Measurements from ENCODE around the gene PRR3. TPM values are rescaled to one million over a fixed set of nuclear protein-coding genes. Genes with fewer than 3 reads are reported as not detected.

Gene PRR3
- total and polyA plus RNA-seq, 2 experiments from 2014 or later = 10.9 to 15.2 TPM

DNA sequence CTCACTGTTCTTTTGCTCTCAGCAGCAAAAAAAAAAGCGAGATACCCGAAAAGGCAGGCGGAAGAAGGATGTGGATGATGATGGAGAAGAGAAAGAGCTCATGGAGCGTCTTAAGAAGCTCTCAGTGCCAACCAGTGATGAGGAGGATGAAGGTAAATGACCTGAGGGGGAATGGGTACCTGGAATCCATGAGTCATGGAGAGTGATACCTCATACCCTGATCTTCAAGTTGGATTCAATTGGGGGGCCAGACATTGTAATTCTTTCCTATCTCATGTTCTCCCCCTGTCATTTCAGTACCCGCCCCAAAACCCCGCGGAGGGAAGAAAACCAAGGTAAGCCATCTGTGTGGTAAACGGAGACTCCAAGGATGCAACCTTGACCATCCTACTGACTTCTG, 21.0 kb downstream of the PRR3 start (continued):
- TF ChIP-seq, protein P1, sequence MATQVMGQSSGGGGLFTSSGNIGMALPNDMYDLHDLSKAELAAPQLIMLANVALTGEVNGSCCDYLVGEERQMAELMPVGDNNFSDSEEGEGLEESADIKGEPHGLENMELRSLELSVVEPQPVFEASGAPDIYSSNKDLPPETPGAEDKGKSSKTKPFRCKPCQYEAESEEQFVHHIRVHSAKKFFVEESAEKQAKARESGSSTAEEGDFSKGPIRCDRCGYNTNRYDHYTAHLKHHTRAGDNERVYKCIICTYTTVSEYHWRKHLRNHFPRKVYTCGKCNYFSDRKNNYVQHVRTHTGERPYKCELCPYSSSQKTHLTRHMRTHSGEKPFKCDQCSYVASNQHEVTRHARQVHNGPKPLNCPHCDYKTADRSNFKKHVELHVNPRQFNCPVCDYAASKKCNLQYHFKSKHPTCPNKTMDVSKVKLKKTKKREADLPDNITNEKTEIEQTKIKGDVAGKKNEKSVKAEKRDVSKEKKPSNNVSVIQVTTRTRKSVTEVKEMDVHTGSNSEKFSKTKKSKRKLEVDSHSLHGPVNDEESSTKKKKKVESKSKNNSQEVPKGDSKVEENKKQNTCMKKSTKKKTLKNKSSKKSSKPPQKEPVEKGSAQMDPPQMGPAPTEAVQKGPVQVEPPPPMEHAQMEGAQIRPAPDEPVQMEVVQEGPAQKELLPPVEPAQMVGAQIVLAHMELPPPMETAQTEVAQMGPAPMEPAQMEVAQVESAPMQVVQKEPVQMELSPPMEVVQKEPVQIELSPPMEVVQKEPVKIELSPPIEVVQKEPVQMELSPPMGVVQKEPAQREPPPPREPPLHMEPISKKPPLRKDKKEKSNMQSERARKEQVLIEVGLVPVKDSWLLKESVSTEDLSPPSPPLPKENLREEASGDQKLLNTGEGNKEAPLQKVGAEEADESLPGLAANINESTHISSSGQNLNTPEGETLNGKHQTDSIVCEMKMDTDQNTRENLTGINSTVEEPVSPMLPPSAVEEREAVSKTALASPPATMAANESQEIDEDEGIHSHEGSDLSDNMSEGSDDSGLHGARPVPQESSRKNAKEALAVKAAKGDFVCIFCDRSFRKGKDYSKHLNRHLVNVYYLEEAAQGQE (IDR thresholded peaks at IDR 0.05; ENCODE audit: unreplicated experiment) = no peak
- TF ChIP-seq CREB1 (CRISPR knock-in tag; IDR thresholded peaks at IDR 0.05; ENCODE audit: low read depth) (no peak), EZH2 (IDR thresholded peaks at IDR 0.05; ENCODE audit: low read depth, unreplicated experiment) (no peak), ZNF114 (CRISPR knock-in tag; IDR thresholded peaks at IDR 0.05) (no peak), POLR2AphosphoS5 (IDR thresholded peaks at IDR 0.05; ENCODE audit: low read depth) (no peak), NANOG (IDR thresholded peaks at IDR 0.05; ENCODE audit: borderline replicate concordance) (no peak)

DNA sequence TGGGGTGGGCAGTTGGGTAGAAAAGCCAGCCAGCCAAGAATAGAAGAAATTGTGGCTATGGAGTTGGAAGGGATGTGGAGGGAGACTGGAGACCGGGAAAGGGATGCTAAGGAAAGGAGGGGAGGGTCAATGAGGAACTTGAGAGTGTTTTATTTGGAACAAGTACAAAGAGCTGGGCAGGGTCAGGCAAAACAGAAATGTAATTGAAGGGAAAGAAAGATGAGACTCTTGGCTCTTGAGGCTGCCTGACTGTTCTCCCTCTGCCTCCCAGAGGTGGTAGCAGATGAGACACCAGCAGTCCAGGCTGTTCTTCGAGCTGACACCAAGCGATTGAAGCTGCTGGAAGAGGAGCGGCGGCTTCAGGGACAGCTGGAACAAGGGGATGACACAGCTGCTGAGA, 26.8 kb downstream of the PRR3 start:
- Mint-ChIP-seq H3K4me1 (no peaks in the 10 kb centered on the region), H3K27me3 (ENCODE audit: insufficient read depth, low read depth, poor library complexity) (peaks cover 3% of the 10 kb centered on the region), H3K4me3 (no peak overlapping the region), H3K36me3 (ENCODE audit: low read depth) (peaks cover 97% of the 10 kb centered on the region), H3K27ac (no peak overlapping the region), H3K9me3 (no peaks in the 10 kb centered on the region)
- no peak overlapping the region for H3K4me2 ChIP-seq
- no peaks in the 10 kb centered on the region for H3K4me1 ChIP-seq (ENCODE audit: insufficient read depth)
- peaks cover 6% of the 10 kb centered on the region; the same call in 1 of the 2 replicates for H3K79me2 ChIP-seq (replicated peaks; ENCODE audit: insufficient read depth)
- no peak overlapping the region for H2AFZ ChIP-seq
- H3K27me3 ChIP-seq (ENCODE audit: insufficient read depth) = no peaks in the 10 kb centered on the region
- H3F3A ChIP-seq (replicated peaks; ENCODE audit: low read depth) = peaks cover 6% of the 10 kb centered on the region; the same call in 1 of the 2 replicates
- no peak overlapping the region for H3K27ac ChIP-seq (ENCODE audit: low read depth)
- peaks cover 87% of the 10 kb centered on the region for H3K36me3 ChIP-seq (ENCODE audit: insufficient read depth)
- peaks cover 20% of the 10 kb centered on the region for H4K20me1 ChIP-seq (replicated peaks; ENCODE audit: insufficient read depth)
- H3K4me3 ChIP-seq = no peak overlapping the region
- DNase-seq (ENCODE audit: low spot score) (no peak), ATAC-seq (no peak)
- H3K9me2 ChIP-seq (ENCODE audit: insufficient read depth) = no peaks in the 10 kb centered on the region
- TF ChIP-seq, protein P2, sequence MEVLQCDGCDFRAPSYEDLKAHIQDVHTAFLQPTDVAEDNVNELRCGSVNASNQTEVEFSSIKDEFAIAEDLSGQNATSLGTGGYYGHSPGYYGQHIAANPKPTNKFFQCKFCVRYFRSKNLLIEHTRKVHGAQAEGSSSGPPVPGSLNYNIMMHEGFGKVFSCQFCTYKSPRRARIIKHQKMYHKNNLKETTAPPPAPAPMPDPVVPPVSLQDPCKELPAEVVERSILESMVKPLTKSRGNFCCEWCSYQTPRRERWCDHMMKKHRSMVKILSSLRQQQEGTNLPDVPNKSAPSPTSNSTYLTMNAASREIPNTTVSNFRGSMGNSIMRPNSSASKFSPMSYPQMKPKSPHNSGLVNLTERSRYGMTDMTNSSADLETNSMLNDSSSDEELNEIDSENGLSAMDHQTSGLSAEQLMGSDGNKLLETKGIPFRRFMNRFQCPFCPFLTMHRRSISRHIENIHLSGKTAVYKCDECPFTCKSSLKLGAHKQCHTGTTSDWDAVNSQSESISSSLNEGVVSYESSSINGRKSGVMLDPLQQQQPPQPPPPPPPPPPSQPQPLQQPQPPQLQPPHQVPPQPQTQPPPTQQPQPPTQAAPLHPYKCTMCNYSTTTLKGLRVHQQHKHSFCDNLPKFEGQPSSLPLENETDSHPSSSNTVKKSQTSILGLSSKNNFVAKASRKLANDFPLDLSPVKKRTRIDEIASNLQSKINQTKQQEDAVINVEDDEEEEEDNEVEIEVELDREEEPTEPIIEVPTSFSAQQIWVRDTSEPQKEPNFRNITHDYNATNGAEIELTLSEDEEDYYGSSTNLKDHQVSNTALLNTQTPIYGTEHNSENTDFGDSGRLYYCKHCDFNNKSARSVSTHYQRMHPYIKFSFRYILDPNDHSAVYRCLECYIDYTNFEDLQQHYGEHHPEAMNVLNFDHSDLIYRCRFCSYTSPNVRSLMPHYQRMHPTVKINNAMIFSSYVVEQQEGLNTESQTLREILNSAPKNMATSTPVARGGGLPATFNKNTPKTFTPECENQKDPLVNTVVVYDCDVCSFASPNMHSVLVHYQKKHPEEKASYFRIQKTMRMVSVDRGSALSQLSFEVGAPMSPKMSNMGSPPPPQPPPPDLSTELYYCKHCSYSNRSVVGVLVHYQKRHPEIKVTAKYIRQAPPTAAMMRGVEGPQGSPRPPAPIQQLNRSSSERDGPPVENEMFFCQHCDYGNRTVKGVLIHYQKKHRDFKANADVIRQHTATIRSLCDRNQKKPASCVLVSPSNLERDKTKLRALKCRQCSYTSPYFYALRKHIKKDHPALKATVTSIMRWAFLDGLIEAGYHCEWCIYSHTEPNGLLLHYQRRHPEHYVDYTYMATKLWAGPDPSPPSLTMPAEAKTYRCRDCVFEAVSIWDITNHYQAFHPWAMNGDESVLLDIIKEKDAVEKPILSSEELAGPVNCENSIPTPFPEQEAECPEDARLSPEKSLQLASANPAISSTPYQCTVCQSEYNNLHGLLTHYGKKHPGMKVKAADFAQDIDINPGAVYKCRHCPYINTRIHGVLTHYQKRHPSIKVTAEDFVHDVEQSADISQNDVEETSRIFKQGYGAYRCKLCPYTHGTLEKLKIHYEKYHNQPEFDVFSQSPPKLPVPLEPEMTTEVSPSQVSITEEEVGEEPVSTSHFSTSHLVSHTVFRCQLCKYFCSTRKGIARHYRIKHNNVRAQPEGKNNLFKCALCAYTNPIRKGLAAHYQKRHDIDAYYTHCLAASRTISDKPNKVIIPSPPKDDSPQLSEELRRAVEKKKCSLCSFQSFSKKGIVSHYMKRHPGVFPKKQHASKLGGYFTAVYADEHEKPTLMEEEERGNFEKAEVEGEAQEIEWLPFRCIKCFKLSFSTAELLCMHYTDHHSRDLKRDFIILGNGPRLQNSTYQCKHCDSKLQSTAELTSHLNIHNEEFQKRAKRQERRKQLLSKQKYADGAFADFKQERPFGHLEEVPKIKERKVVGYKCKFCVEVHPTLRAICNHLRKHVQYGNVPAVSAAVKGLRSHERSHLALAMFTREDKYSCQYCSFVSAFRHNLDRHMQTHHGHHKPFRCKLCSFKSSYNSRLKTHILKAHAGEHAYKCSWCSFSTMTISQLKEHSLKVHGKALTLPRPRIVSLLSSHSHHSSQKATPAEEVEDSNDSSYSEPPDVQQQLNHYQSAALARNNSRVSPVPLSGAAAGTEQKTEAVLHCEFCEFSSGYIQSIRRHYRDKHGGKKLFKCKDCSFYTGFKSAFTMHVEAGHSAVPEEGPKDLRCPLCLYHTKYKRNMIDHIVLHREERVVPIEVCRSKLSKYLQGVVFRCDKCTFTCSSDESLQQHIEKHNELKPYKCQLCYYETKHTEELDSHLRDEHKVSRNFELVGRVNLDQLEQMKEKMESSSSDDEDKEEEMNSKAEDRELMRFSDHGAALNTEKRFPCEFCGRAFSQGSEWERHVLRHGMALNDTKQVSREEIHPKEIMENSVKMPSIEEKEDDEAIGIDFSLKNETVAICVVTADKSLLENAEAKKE (CRISPR knock-in tag; IDR thresholded peaks at IDR 0.05) = no peak
- TF ChIP-seq STAT1 (IDR thresholded peaks at IDR 0.05; ENCODE audit: unreplicated experiment) (no peak), ZNF331 (CRISPR knock-in tag; IDR thresholded peaks at IDR 0.05; ENCODE audit: low read depth) (no peak), ZNF114 (CRISPR knock-in tag; IDR thresholded peaks at IDR 0.05) (no peak), POLR2AphosphoS5 (IDR thresholded peaks at IDR 0.05; ENCODE audit: low read depth) (no peak)
- TF ChIP-seq, protein P1 (IDR thresholded peaks at IDR 0.05; ENCODE audit: unreplicated experiment) = no peak
- TF ChIP-seq, protein P3, sequence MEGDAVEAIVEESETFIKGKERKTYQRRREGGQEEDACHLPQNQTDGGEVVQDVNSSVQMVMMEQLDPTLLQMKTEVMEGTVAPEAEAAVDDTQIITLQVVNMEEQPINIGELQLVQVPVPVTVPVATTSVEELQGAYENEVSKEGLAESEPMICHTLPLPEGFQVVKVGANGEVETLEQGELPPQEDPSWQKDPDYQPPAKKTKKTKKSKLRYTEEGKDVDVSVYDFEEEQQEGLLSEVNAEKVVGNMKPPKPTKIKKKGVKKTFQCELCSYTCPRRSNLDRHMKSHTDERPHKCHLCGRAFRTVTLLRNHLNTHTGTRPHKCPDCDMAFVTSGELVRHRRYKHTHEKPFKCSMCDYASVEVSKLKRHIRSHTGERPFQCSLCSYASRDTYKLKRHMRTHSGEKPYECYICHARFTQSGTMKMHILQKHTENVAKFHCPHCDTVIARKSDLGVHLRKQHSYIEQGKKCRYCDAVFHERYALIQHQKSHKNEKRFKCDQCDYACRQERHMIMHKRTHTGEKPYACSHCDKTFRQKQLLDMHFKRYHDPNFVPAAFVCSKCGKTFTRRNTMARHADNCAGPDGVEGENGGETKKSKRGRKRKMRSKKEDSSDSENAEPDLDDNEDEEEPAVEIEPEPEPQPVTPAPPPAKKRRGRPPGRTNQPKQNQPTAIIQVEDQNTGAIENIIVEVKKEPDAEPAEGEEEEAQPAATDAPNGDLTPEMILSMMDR (conservative IDR thresholded peaks at IDR 0.05; ENCODE audit: low read depth in 2 of 2) = no peak
